Measurements from ENCODE around the gene PLAAT3. TPM values are rescaled to one million over a fixed set of nuclear protein-coding genes. Genes with fewer than 3 reads are reported as not detected.

PLAAT3 gene
- polyA plus RNA-seq, 1 donor from 2014 or later: not detected

- TF ChIP-seq REST (IDR thresholded peaks at IDR 0.05; ENCODE audit: borderline replicate concordance) (no peak), MXI1 (conservative IDR thresholded peaks at IDR 0.05; ENCODE audit: poor library complexity, severe bottlenecking) (no peak), RAD21 (conservative IDR thresholded peaks at IDR 0.05) (no peak), POLR2AphosphoS5 (IDR thresholded peaks at IDR 0.05) (no peak), CTCF (IDR thresholded peaks at IDR 0.05; ENCODE audit: poor library complexity, severe bottlenecking) (no peak), EP300 (conservative IDR thresholded peaks at IDR 0.05; ENCODE audit: poor library complexity, severe bottlenecking) (no peak), EZH2 (IDR thresholded peaks at IDR 0.05; ENCODE audit: borderline replicate concordance, insufficient read depth, low read length, poor library complexity, severe bottlenecking) (no peak), SMC3 (conservative IDR thresholded peaks at IDR 0.05; ENCODE audit: poor library complexity) (no peak), TAF1 (IDR thresholded peaks at IDR 0.05; ENCODE audit: low read depth) (no peak)
- Histone ChIP-seq H3K27me3 (ENCODE audit: insufficient read depth, low read depth, low read length) (peaks cover 9% of the 10 kb centered on the region), H4K20me1 (ENCODE audit: insufficient read depth) (no peaks in the 10 kb centered on the region), H3K9ac (ENCODE audit: low read length) (no peak overlapping the region), H3K36me3 (ENCODE audit: insufficient read depth, low read length) (no peaks in the 10 kb centered on the region), H3K79me2 (replicated peaks; ENCODE audit: insufficient read depth, low read length) (no peaks in the 10 kb centered on the region), H3F3A (ENCODE audit: insufficient read depth, low read length, poor library complexity, severe bottlenecking) (no peaks in the 10 kb centered on the region), H3K4me3 (ENCODE audit: low read length) (no peak overlapping the region), H3K9me3 (ENCODE audit: low read length) (no peaks in the 10 kb centered on the region), H3K9me2 (ENCODE audit: insufficient read depth, low read length) (no peaks in the 10 kb centered on the region), H2AFZ (ENCODE audit: low read depth, low read length) (no peak overlapping the region), H3K4me2 (ENCODE audit: low read length) (no peak overlapping the region), H3K27ac (ENCODE audit: low read length) (no peak overlapping the region)
Observed at GRCh38 chr11:63532799-63533475, 81.3 kb downstream of the PLAAT3 start.

GRCh38 chr11:63532117-63532516, 82.1 kb downstream of the PLAAT3 start:
- TF ChIP-seq MXI1 (conservative IDR thresholded peaks at IDR 0.05; ENCODE audit: poor library complexity, severe bottlenecking): no peak
- TF ChIP-seq EP300 (conservative IDR thresholded peaks at IDR 0.05; ENCODE audit: poor library complexity, severe bottlenecking): no peak
- no peak for TF ChIP-seq SMC3 (conservative IDR thresholded peaks at IDR 0.05; ENCODE audit: poor library complexity)
- no peak for TF ChIP-seq REST (IDR thresholded peaks at IDR 0.05; ENCODE audit: borderline replicate concordance)
- TF ChIP-seq CTCF (IDR thresholded peaks at IDR 0.05; ENCODE audit: poor library complexity, severe bottlenecking): no peak
- no peak for TF ChIP-seq TAF1 (IDR thresholded peaks at IDR 0.05; ENCODE audit: low read depth)
- TF ChIP-seq POLR2AphosphoS5 (IDR thresholded peaks at IDR 0.05): no peak
- TF ChIP-seq RAD21 (conservative IDR thresholded peaks at IDR 0.05): no peak
- TF ChIP-seq EZH2 (IDR thresholded peaks at IDR 0.05; ENCODE audit: borderline replicate concordance, insufficient read depth, low read length, poor library complexity, severe bottlenecking): no peak
- Histone ChIP-seq H3K79me2 (replicated peaks; ENCODE audit: insufficient read depth, low read length) (no peaks in the 10 kb centered on the region), H4K20me1 (ENCODE audit: insufficient read depth) (no peaks in the 10 kb centered on the region), H3K9me3 (ENCODE audit: low read length) (no peaks in the 10 kb centered on the region), H3K27ac (ENCODE audit: low read length) (no peak overlapping the region), H3K36me3 (ENCODE audit: insufficient read depth, low read length) (no peaks in the 10 kb centered on the region), H3F3A (ENCODE audit: insufficient read depth, low read length, poor library complexity, severe bottlenecking) (no peaks in the 10 kb centered on the region), H3K4me2 (ENCODE audit: low read length) (no peak overlapping the region), H3K9me2 (ENCODE audit: insufficient read depth, low read length) (no peaks in the 10 kb centered on the region), H2AFZ (ENCODE audit: low read depth, low read length) (no peak overlapping the region), H3K4me3 (ENCODE audit: low read length) (no peak overlapping the region), H3K9ac (ENCODE audit: low read length) (no peak overlapping the region), H3K27me3 (ENCODE audit: insufficient read depth, low read depth, low read length) (peaks cover 9% of the 10 kb centered on the region)

Data from neural cell (in vitro differentiated cells).